ENCODE results near the gene PRKACB. TPM values are rescaled to one million over a fixed set of nuclear protein-coding genes. Genes with fewer than 3 reads are reported as not detected.
"Not testable (repeated sequence)": the region's sequence is repeated elsewhere in the genome, so short reads cannot be mapped to it uniquely, and the experiment has no call there.

Gene PRKACB
- total and polyA plus RNA-seq, 8 donors = 22.4 to 54.9 (median 45.3) TPM

- intact Hi-C loops (cut with DNase I) = no loop called here
- Histone ChIP-seq H3K27ac (no peak overlapping the region), H3K4me3 (no peak overlapping the region), H3K4me1 (no peaks in the 10 kb centered on the region), H3K9me3 (peaks cover 0 to 13% of the 10 kb centered on the region in 2 donors), H3K27me3 (no peaks in the 10 kb centered on the region), H3K36me3 (no peaks in the 10 kb centered on the region)
- no peak for TF ChIP-seq CTCF (IDR thresholded peaks at IDR 0.05)
- ATAC-seq (no peak), DNase-seq (no peak)
These were observed 80.8 kb downstream of the PRKACB start for GRCh38 chr1:84224905-84225304.

- Histone ChIP-seq H3K4me3 (no peak overlapping the region), H3K9me3 (peaks cover 0 to 11% of the 10 kb centered on the region in 2 donors), H3K4me1 (no peaks in the 10 kb centered on the region), H3K36me3 (no peaks in the 10 kb centered on the region), H3K27me3 (no peaks in the 10 kb centered on the region), H3K27ac (no peak overlapping the region)
- no peak for TF ChIP-seq CTCF (IDR thresholded peaks at IDR 0.05)
- ATAC-seq (no peak), DNase-seq (peak in 1 of 4 donors; percentile 1)
- intact Hi-C loops (cut with DNase I) = no loop called here
These were observed 81.6 kb downstream of the PRKACB start for GRCh38 chr1:84225646-84226045.

- H3K9me3 ChIP-seq; intact Hi-C loops (cut with DNase I); DNase-seq; H3K4me3 ChIP-seq; H3K27ac ChIP-seq; ATAC-seq; H3K36me3 ChIP-seq; H3K27me3 ChIP-seq; H3K4me1 ChIP-seq: not testable (repeated sequence)
These were observed 88.6 kb downstream of the PRKACB start for GRCh38 chr1:84232676-84233075.

- no peak for TF ChIP-seq CTCF (IDR thresholded peaks at IDR 0.05)
These were observed 92.2 kb downstream of the PRKACB start for GRCh38 chr1:84236256-84236655.

GRCh38 chr1:84242641-84243040 is 98.6 kb downstream of the PRKACB start:
- H3K36me3 ChIP-seq = peaks cover 0 to 6% of the 10 kb centered on the region in 2 donors
- H3K27ac ChIP-seq = no peak overlapping the region
- TF ChIP-seq CTCF (IDR thresholded peaks at IDR 0.05) = no peak
- no peaks in the 10 kb centered on the region for H3K27me3 ChIP-seq
- no peaks in the 10 kb centered on the region for H3K4me1 ChIP-seq
- H3K9me3 ChIP-seq = no peaks in the 10 kb centered on the region
- no peak for ATAC-seq
- no peak overlapping the region for H3K4me3 ChIP-seq
- no peak for DNase-seq
- intact Hi-C loops (cut with DNase I) = no loop called here

More at GRCh38 chr1:84236256-84236655, 92.2 kb downstream of the PRKACB start:
- Histone ChIP-seq H3K4me3 (no peak overlapping the region), H3K36me3 (peaks cover 0 to 6% of the 10 kb centered on the region in 2 donors), H3K27me3 (no peaks in the 10 kb centered on the region), H3K27ac (no peak overlapping the region), H3K9me3 (peaks cover 0 to 3% of the 10 kb centered on the region in 2 donors), H3K4me1 (no peaks in the 10 kb centered on the region)
- DNase-seq = no peak
- intact Hi-C loops (cut with DNase I) = no loop called here
- no peak for ATAC-seq

GRCh38 chr1:84245563-84245962 is 101.5 kb downstream of the PRKACB start:
- H3K27ac ChIP-seq = no peak overlapping the region
- DNase-seq (no peak), ATAC-seq (no peak)
- intact Hi-C loops (cut with DNase I) = no loop called here
- peaks cover 0 to 6% of the 10 kb centered on the region in 2 donors for H3K9me3 ChIP-seq
- no peak for TF ChIP-seq CTCF (IDR thresholded peaks at IDR 0.05)
- no peaks in the 10 kb centered on the region for H3K27me3 ChIP-seq
- H3K4me1 ChIP-seq = no peaks in the 10 kb centered on the region
- no peak overlapping the region for H3K4me3 ChIP-seq
- H3K36me3 ChIP-seq = no peaks in the 10 kb centered on the region

All from left lung (tissue), 10 donors.